Activated B cell treated with CpG ODN at 0.5 μM for 24 hours (primary cell): Measurements from ENCODE around the gene TBATA. TPM values are rescaled to one million over a fixed set of nuclear protein-coding genes. Genes with fewer than 3 reads are reported as not detected.

ENCODE experiments used
- ATAC-seq: fragments of 200-7000 bp; cut with Tn5 transposase; one replicate; pipeline ENCODE4 v1.10.0; 2021; ENCODE audit warnings: low read depth, mild to moderate bottlenecking, moderate library complexity
- CTCF ChIA-PET: fragments of 350-600 bp; sonication (Branson Sonifier 250); formaldehyde crosslinking; loops from one replicate; lab custom pipeline; 2021; ENCODE audit warnings: antibody characterized with exemption; lab: Charles Lee
- POLR2A ChIA-PET: fragments of 350-600 bp; sonication (Branson Sonifier 250); formaldehyde crosslinking; loops from one replicate; lab custom pipeline; 2021; ENCODE audit warnings: antibody characterized with exemption; lab: Charles Lee
- DNase-seq: peaks from one replicate; pipeline ENCODE4 v3.0.0; 2022
- H3K27ac Mint-ChIP-seq: one replicate; pipeline ENCODE4 v1.8.0; 2020; ENCODE audit warnings: mixed read lengths
- H3K27me3 Mint-ChIP-seq: one replicate; pipeline ENCODE4 v1.8.0; 2021; ENCODE audit warnings: mixed read lengths
- H3K36me3 Mint-ChIP-seq: one replicate; pipeline ENCODE4 v1.8.0; 2021; ENCODE audit warnings: low read depth, mixed read lengths
- H3K4me1 Mint-ChIP-seq: one replicate; pipeline ENCODE4 v1.8.0; 2021; ENCODE audit warnings: mixed read lengths
- H3K4me3 Mint-ChIP-seq: one replicate; pipeline ENCODE4 v1.8.0; 2020; ENCODE audit warnings: mild to moderate bottlenecking, mixed read lengths
- H3K9me3 Mint-ChIP-seq: one replicate; pipeline ENCODE4 v1.8.0; 2020; ENCODE audit warnings: mixed read lengths
- CTCF ChIP-seq: fragments of 200-600 bp; IDR thresholded peaks from one replicate; pipeline ENCODE4 v1.8.0; 2022; ENCODE audit warnings: antibody characterized with exemption, mild to moderate bottlenecking
- intact Hi-C: fragments of 100-400 bp; cut with micrococcal nuclease; formaldehyde crosslinking; loops from one replicate; pipeline ENCODE4 v1.15.1; 2024
- total RNA-seq: library from RNA; stranded (reverse); gene quantifications from 2 replicates; pipeline ENCODE4 v1.2.3, GENCODE V29; 2022

TBATA gene
- total RNA-seq, 1 donor from 2014 or later: not detected

GRCh38 chr10:70809011-70809611 is 23.9 kb upstream of the TBATA start:
- Mint-ChIP-seq H3K27ac (no peak overlapping the region), H3K36me3 (no peaks in the 10 kb centered on the region), H3K4me1 (no peaks in the 10 kb centered on the region)

GRCh38 chr10:70807556-70807955 is 22.4 kb upstream of the TBATA start:
- no peaks in the 10 kb centered on the region for H3K4me1 Mint-ChIP-seq
- no peak for TF ChIP-seq CTCF
- H3K9me3 Mint-ChIP-seq: no peaks in the 10 kb centered on the region
- DNase-seq (no peak), ATAC-seq (no peak)
- peaks cover 21% of the 10 kb centered on the region for H3K27me3 Mint-ChIP-seq
- H3K36me3 Mint-ChIP-seq: no peaks in the 10 kb centered on the region
- no peak overlapping the region for H3K27ac Mint-ChIP-seq
- ChIA-PET CTCF (no interaction called here), POLR2A (no interaction called here)
- intact Hi-C loops: no loop called here
- H3K4me3 Mint-ChIP-seq: no peak overlapping the region

More at GRCh38 chr10:70809011-70809611, 23.9 kb upstream of the TBATA start:
- POLR2A ChIA-PET: no interaction called here
- no peak for TF ChIP-seq CTCF
- no peak overlapping the region for H3K4me3 Mint-ChIP-seq
- no peaks in the 10 kb centered on the region for H3K9me3 Mint-ChIP-seq
- no peak for ATAC-seq
- H3K27me3 Mint-ChIP-seq: peaks cover 17% of the 10 kb centered on the region
- intact Hi-C loops: no loop called here
- CTCF ChIA-PET: no interaction called here
- no peak for DNase-seq

GRCh38 chr10:70806841-70807240 is 21.7 kb upstream of the TBATA start:
- TF ChIP-seq CTCF: no peak
- intact Hi-C loops: no loop called here
- ChIA-PET POLR2A (no interaction called here), CTCF (no interaction called here)
- ATAC-seq (no peak), DNase-seq (no peak)
- Mint-ChIP-seq H3K36me3 (no peaks in the 10 kb centered on the region), H3K9me3 (no peaks in the 10 kb centered on the region), H3K4me1 (no peaks in the 10 kb centered on the region), H3K27me3 (peaks cover 22% of the 10 kb centered on the region), H3K4me3 (no peak overlapping the region), H3K27ac (no peak overlapping the region)

GRCh38 chr10:70805619-70806215 is 20.5 kb upstream of the TBATA start:
- ChIA-PET POLR2A (no interaction called here), CTCF (no interaction called here)
- Mint-ChIP-seq H3K36me3 (no peaks in the 10 kb centered on the region), H3K9me3 (no peaks in the 10 kb centered on the region), H3K27ac (no peak overlapping the region), H3K27me3 (peaks cover 23% of the 10 kb centered on the region), H3K4me1 (no peaks in the 10 kb centered on the region), H3K4me3 (no peak overlapping the region)
- DNase-seq (no peak), ATAC-seq (no peak)
- intact Hi-C loops: no loop called here
- no peak for TF ChIP-seq CTCF

GRCh38 chr10:70804421-70804808 is 19.2 kb upstream of the TBATA start:
- DNase-seq (no peak), ATAC-seq (no peak)
- Mint-ChIP-seq H3K27me3 (peaks cover 26% of the 10 kb centered on the region), H3K4me1 (no peaks in the 10 kb centered on the region), H3K4me3 (no peak overlapping the region), H3K27ac (no peak overlapping the region), H3K9me3 (no peaks in the 10 kb centered on the region), H3K36me3 (no peaks in the 10 kb centered on the region)
- TF ChIP-seq CTCF: no peak
- intact Hi-C loops: no loop called here
- ChIA-PET CTCF (no interaction called here), POLR2A (no interaction called here)
